Bronchial epithelial cell (primary cell): Measurements from ENCODE around the gene PELI2. TPM values are rescaled to one million over a fixed set of nuclear protein-coding genes. Genes with fewer than 3 reads are reported as not detected.
A peak's percentile ranks its signal among the peaks of the same experiment; 100 is the strongest.

Experiments used
- DNase-seq: peaks from one replicate; pipeline ENCODE4 v3.0.0-alpha.2; 2010; ENCODE audit warnings: low read depth
- FAIRE-seq: peaks from 2 replicates; lab custom pipeline; 2011; peaks lifted over from hg19 to GRCh38; lab: Jason Lieb, UNC
- H3K27me3 ChIP-seq: 2 replicates; pipeline ENCODE4 v1.5.1; 2011; ENCODE audit warnings: low read length; ENCODE audit not compliant: control insufficient read depth, insufficient read depth
- H3K36me3 ChIP-seq: 2 replicates; pipeline ENCODE4 v1.5.1; 2011; ENCODE audit warnings: low read length; ENCODE audit not compliant: control insufficient read depth, insufficient read depth
- H3K4me3 ChIP-seq: 2 replicates; pipeline ENCODE4 v1.5.1; 2011; ENCODE audit warnings: mild to moderate bottlenecking, low read depth, low read length, control low read depth
- total RNA-seq: library from RNA; depleted of rRNA; stranded (reverse); fragments of >200 nt; gene quantifications from 2 replicates; pipeline ENCODE4 v1.2.1, GENCODE V29; 2014
- TF ChIP-seq, protein P1 (sequence below): IDR thresholded peaks from 2 replicates; pipeline ENCODE4 v1.5.1; 2011; ENCODE audit warnings: mild to moderate bottlenecking, moderate library complexity, low read length, control low read depth, inconsistent platforms; ENCODE audit not compliant: insufficient read depth, severe bottlenecking

The PELI2 gene
- total RNA-seq, 1 donor from 2014 or later: 2.1 TPM

DNA sequence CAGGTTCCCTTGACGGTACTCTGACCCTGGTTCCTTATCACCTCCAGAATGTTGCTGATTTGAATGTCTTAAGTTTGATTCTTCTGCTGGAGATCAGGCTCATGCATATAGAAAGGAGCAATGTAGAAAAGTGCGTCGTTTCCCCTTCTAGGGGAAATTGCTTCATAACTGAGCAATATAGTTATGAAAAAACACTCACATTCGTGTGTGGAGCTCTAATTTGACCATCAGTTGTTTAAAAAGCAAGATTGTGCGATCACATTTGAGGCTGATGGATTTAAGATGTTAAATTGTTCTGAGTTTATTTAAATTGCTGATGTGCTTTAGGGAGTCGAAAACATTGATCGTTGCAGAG, 19.2 kb downstream of the PELI2 start:
- Histone ChIP-seq H3K27me3 (peaks cover 8% of the 10 kb centered on the region), H3K4me3 (no peak overlapping the region), H3K36me3 (no peaks in the 10 kb centered on the region)
- DNase-seq (no peak), FAIRE-seq (no peak)
- TF ChIP-seq, protein P1, sequence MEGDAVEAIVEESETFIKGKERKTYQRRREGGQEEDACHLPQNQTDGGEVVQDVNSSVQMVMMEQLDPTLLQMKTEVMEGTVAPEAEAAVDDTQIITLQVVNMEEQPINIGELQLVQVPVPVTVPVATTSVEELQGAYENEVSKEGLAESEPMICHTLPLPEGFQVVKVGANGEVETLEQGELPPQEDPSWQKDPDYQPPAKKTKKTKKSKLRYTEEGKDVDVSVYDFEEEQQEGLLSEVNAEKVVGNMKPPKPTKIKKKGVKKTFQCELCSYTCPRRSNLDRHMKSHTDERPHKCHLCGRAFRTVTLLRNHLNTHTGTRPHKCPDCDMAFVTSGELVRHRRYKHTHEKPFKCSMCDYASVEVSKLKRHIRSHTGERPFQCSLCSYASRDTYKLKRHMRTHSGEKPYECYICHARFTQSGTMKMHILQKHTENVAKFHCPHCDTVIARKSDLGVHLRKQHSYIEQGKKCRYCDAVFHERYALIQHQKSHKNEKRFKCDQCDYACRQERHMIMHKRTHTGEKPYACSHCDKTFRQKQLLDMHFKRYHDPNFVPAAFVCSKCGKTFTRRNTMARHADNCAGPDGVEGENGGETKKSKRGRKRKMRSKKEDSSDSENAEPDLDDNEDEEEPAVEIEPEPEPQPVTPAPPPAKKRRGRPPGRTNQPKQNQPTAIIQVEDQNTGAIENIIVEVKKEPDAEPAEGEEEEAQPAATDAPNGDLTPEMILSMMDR: no peak

DNA sequence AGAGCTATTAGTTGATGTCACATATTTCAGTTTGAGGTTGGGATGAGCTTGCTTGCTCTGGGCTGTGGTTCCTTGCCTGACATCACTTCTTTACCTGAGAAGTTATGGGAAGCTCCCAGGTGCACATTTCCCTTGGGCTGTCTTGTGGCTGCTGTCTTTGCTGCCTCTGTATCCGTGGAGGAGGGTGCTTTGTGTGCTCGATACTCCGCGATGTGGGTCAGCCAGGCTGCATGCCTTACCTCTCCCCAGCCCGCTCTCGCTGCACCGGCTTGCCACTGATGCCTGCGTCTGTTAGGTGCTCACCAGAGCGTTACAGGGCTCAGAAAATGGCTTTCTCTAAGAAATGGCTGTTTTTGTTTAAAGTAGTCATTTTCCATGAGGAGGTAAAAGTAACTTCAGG, 19.6 kb downstream of the PELI2 start:
- H3K36me3 ChIP-seq: no peaks in the 10 kb centered on the region
- H3K27me3 ChIP-seq: peaks cover 6% of the 10 kb centered on the region
- DNase-seq: no peak
- H3K4me3 ChIP-seq: no peak overlapping the region
- TF ChIP-seq, protein P1: no peak
- FAIRE-seq: peak; percentile 86

DNA sequence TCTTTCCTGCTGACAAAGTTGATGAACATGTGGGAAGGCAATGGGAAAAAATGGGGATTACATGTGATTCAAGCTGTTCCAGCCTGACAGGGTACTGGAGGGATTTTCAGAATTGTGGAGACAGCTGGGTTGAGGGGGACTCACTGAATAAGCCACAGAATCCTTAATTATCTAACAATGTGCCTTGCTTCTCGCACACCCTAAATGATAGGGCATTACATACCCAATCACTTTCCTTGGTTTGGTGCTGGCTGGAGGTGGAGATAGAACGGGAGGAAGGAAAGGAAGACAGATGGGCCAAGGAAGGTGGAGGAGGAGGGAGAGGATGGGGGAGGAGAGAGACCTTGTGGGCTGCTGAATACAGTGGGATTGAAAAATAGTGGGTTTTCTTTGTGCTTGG, 20.7 kb downstream of the PELI2 start:
- DNase-seq (no peak), FAIRE-seq (no peak)
- H3K27me3 ChIP-seq: peaks cover 3% of the 10 kb centered on the region
- TF ChIP-seq, protein P1: no peak
- H3K4me3 ChIP-seq: no peak overlapping the region
- no peaks in the 10 kb centered on the region for H3K36me3 ChIP-seq

- FAIRE-seq: no peak
- TF ChIP-seq, protein P1: no peak
- no peak for DNase-seq
- Histone ChIP-seq H3K4me3 (no peak overlapping the region), H3K27me3 (peaks cover 3% of the 10 kb centered on the region), H3K36me3 (no peaks in the 10 kb centered on the region)
These were observed 24.1 kb downstream of the PELI2 start for GRCh38 chr14:56142314-56142713.

GRCh38 chr14:56143025-56143424, 24.8 kb downstream of the PELI2 start:
- no peak for DNase-seq
- H3K4me3 ChIP-seq: no peak overlapping the region
- FAIRE-seq: no peak
- no peaks in the 10 kb centered on the region for H3K27me3 ChIP-seq
- H3K36me3 ChIP-seq: no peaks in the 10 kb centered on the region
- TF ChIP-seq, protein P1: no peak

GRCh38 chr14:56144176-56144575, 26.0 kb downstream of the PELI2 start:
- DNase-seq (no peak), FAIRE-seq (no peak)
- Histone ChIP-seq H3K27me3 (peaks cover 2% of the 10 kb centered on the region), H3K4me3 (no peak overlapping the region), H3K36me3 (no peaks in the 10 kb centered on the region)
- TF ChIP-seq, protein P1: no peak
